PC-3 (cell line): ENCODE data around the gene PRICKLE2. TPM values are rescaled to one million over a fixed set of nuclear protein-coding genes. Genes with fewer than 3 reads are reported as not detected.

Source experiments
- ATAC-seq: fragments of 200-7000 bp; cut with Tn5 transposase; 2 replicates; pipeline ENCODE4 v1.9.1; 2020; ENCODE audit warnings: mild to moderate bottlenecking, moderate library complexity
- BruUV-seq: library from RNA; stranded (reverse); fragments of 400-500 nt; replicated peaks from 2 replicates; lab custom pipeline; 2021; lab: Mats Ljungman, UMichigan
- CTCF ChIA-PET: fragments of 300-600 bp; sonication (Branson Sonifier 250); formaldehyde crosslinking; loops from one replicate; lab custom pipeline; 2022; ENCODE audit warnings: antibody characterized with exemption; lab: Charles Lee
- POLR2A ChIA-PET: fragments of 300-600 bp; sonication (Branson Sonifier 250); formaldehyde crosslinking; loops from one replicate; lab custom pipeline; 2022; ENCODE audit warnings: antibody characterized with exemption; ENCODE audit not compliant: unreplicated experiment; lab: Charles Lee
- DNase-seq: peaks from one replicate; pipeline ENCODE4 v3.0.0-alpha.2; 2015
- H2AFZ ChIP-seq: fragments of 300-600 bp; sonication (generic); 2 replicates; pipeline ENCODE4 v1.6.0; 2016; ENCODE audit warnings: antibody characterized with exemption, low read length
- H3F3A ChIP-seq: fragments of 300-600 bp; sonication (generic); one replicate; pipeline ENCODE4 v1.6.0; 2017; ENCODE audit warnings: antibody characterized with exemption, low read length, control low read depth, mild to moderate bottlenecking; ENCODE audit not compliant: unreplicated experiment
- H3K27ac ChIP-seq: fragments of 300-600 bp; sonication (generic); 2 replicates; pipeline ENCODE4 v1.5.1; 2016; ENCODE audit warnings: mild to moderate bottlenecking, low read length
- H3K27me3 ChIP-seq: fragments of 300-600 bp; sonication (generic); 2 replicates; pipeline ENCODE4 v1.6.1; 2016; ENCODE audit warnings: low read length, mixed read lengths
- H3K36me3 ChIP-seq: fragments of 300-600 bp; sonication (generic); 2 replicates; pipeline ENCODE4 v1.6.1; 2016; ENCODE audit warnings: low read depth, mixed run types, low read length, mixed read lengths
- H3K4me1 ChIP-seq: fragments of 300-600 bp; sonication (generic); 2 replicates; pipeline ENCODE4 v1.5.1; 2016; ENCODE audit warnings: low read length; ENCODE audit not compliant: insufficient read depth
- H3K4me2 ChIP-seq: fragments of 300-600 bp; sonication (generic); 2 replicates; pipeline ENCODE4 v1.6.0; 2016; ENCODE audit warnings: low read length
- H3K4me3 ChIP-seq: fragments of 300-600 bp; sonication (generic); 2 replicates; pipeline ENCODE4 v1.5.1; 2016; ENCODE audit warnings: mild to moderate bottlenecking, low read length, mixed read lengths
- H3K79me2 ChIP-seq: fragments of 300-600 bp; sonication (generic); 2 replicates; pipeline ENCODE4 v1.6.1; 2017; ENCODE audit warnings: low read length, mixed read lengths
- H3K9ac ChIP-seq: fragments of 300-600 bp; sonication (generic); 2 replicates; pipeline ENCODE4 v1.6.0; 2016; ENCODE audit warnings: mild to moderate bottlenecking, low read length
- H3K9me2 ChIP-seq: fragments of 300-600 bp; sonication (generic); replicated peaks from 2 replicates; pipeline ENCODE4 v1.6.1; 2016; ENCODE audit warnings: mixed run types, low read length, mixed read lengths
- H3K9me3 ChIP-seq: fragments of 300-600 bp; sonication (generic); 2 replicates; pipeline ENCODE4 v1.6.1; 2016; ENCODE audit warnings: low read length, mixed read lengths
- H4K20me1 ChIP-seq: fragments of 300-600 bp; sonication (generic); 2 replicates; pipeline ENCODE4 v1.6.1; 2016; ENCODE audit warnings: low read length, mixed read lengths
- EZH2 ChIP-seq: fragments of 300-600 bp; sonication (generic); IDR thresholded peaks from one replicate; pipeline ENCODE4 v1.6.1; 2017; ENCODE audit warnings: antibody characterized with exemption, mild to moderate bottlenecking, low read length; ENCODE audit not compliant: unreplicated experiment
- EZH2phosphoT487 ChIP-seq: fragments of 300-600 bp; sonication (generic); IDR thresholded peaks from 2 replicates; pipeline ENCODE4 v1.6.1; 2018; ENCODE audit warnings: mild to moderate bottlenecking, antibody characterized with exemption, low read length, borderline replicate concordance
- intact Hi-C: fragments of 100-400 bp; cut with micrococcal nuclease; formaldehyde crosslinking; loops from 2 replicates; pipeline ENCODE4 v1.9.0; 2023
- total RNA-seq: library from RNA; depleted of rRNA; stranded (reverse); fragments of >200 nt; gene quantifications from 2 replicates; pipeline ENCODE4 v1.2.3, GENCODE V29; 2014
- TF ChIP-seq, protein P1 (sequence below): fragments of 300-600 bp; sonication (generic); conservative IDR thresholded peaks from 2 replicates; pipeline ENCODE4 v1.5.1; 2017; ENCODE audit warnings: antibody characterized with exemption, low read depth, mild to moderate bottlenecking, low read length

PRICKLE2 gene
- total RNA-seq, 1 experiment from 2014 or later: 1.8 TPM

DNA sequence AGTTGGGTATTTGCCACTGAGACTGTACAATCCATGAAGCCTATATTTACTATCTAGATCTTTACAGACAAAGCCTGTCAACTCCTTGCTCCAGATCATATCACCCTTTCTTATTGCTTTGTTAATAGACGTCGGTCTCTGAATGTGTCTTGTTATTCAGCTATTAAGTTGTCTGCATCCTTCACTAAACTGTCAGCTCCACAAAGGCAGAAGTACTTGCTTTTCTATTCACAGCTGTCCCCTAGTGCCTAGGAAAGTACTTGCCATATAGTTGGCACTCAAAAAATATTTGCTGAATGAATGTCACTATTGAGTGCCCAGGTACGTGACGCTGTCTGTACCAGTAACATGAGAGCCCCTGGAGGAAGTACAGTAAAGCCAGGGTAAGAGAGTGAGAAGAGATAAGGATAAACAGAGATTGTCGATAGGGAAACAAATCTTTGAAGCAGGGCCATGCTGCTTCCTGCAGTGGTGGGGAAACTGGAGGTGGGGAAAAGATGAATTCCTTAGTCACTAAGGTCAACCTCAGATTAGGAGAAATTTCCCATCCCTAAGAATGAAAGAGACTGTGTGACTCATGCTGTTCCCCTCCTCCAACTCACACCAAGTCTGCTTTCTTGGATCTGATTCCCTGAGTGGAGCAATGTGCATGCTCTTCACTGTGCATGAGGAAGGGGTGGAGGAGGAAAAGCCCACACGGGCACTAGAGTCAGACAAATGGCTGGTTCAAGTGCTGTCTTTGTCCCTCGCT, 36.3 kb downstream of the PRICKLE2 start:
- no TSS peak for BruUV-seq
- Histone ChIP-seq H2AFZ (no peak overlapping the region), H3K27me3 (no peaks in the 10 kb centered on the region), H3K4me3 (no peak overlapping the region), H4K20me1 (no peaks in the 10 kb centered on the region), H3K9me3 (no peaks in the 10 kb centered on the region), H3F3A (no peaks in the 10 kb centered on the region), H3K36me3 (no peaks in the 10 kb centered on the region), H3K4me1 (peaks cover 38% of the 10 kb centered on the region), H3K9ac (peak overlapping the region; percentile 33; the same call in 1 of the 2 replicates), H3K9me2 (no peaks in the 10 kb centered on the region), H3K4me2 (peak overlapping the region; percentile 51), H3K27ac (peak overlapping the region; percentile 95), H3K79me2 (no peaks in the 10 kb centered on the region)
- peak; percentile 65 for DNase-seq
- ATAC-seq: peak; percentile 38
- TF ChIP-seq, protein P1, sequence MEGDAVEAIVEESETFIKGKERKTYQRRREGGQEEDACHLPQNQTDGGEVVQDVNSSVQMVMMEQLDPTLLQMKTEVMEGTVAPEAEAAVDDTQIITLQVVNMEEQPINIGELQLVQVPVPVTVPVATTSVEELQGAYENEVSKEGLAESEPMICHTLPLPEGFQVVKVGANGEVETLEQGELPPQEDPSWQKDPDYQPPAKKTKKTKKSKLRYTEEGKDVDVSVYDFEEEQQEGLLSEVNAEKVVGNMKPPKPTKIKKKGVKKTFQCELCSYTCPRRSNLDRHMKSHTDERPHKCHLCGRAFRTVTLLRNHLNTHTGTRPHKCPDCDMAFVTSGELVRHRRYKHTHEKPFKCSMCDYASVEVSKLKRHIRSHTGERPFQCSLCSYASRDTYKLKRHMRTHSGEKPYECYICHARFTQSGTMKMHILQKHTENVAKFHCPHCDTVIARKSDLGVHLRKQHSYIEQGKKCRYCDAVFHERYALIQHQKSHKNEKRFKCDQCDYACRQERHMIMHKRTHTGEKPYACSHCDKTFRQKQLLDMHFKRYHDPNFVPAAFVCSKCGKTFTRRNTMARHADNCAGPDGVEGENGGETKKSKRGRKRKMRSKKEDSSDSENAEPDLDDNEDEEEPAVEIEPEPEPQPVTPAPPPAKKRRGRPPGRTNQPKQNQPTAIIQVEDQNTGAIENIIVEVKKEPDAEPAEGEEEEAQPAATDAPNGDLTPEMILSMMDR: no peak
- TF ChIP-seq EZH2 (no peak), EZH2phosphoT487 (no peak)
- intact Hi-C loops: no loop called here
- CTCF ChIA-PET: no interaction called here
- POLR2A ChIA-PET: no interaction called here

- no peaks in the 10 kb centered on the region for H3F3A ChIP-seq
- no peaks in the 10 kb centered on the region for H3K9me2 ChIP-seq
- H3K79me2 ChIP-seq: no peaks in the 10 kb centered on the region
- H3K4me3 ChIP-seq: peak overlapping the region; percentile 42; the same call in 1 of the 2 replicates
- intact Hi-C loops: no loop called here
- H3K27me3 ChIP-seq: no peaks in the 10 kb centered on the region
- no peaks in the 10 kb centered on the region for H3K9me3 ChIP-seq
- BruUV-seq: TSS peak; percentile 24
- no peaks in the 10 kb centered on the region for H4K20me1 ChIP-seq
- H3K9ac ChIP-seq: peak overlapping the region; percentile 72
- peak overlapping the region; percentile 95 for H3K27ac ChIP-seq
- CTCF ChIA-PET: no interaction called here
- H3K4me2 ChIP-seq: peak overlapping the region; percentile 72
- H3K36me3 ChIP-seq: no peaks in the 10 kb centered on the region
- no peak overlapping the region for H2AFZ ChIP-seq
- H3K4me1 ChIP-seq: peaks cover 38% of the 10 kb centered on the region
- peak; percentile 88 for ATAC-seq
- TF ChIP-seq, protein P1: no peak
- TF ChIP-seq EZH2 (no peak), EZH2phosphoT487 (no peak)
- POLR2A ChIA-PET: no interaction called here
- peak; percentile 74 for DNase-seq
These were observed 38.0 kb downstream of the PRICKLE2 start for GRCh38 chr3:64187065-64187959.
